LHCN-M2 (cell line): ENCODE measurements around the gene TTLL11. TPM values are rescaled to one million over a fixed set of nuclear protein-coding genes. Genes with fewer than 3 reads are reported as not detected.
"Not testable (repeated sequence)": the region's sequence is repeated elsewhere in the genome, so short reads cannot be mapped to it uniquely, and the experiment has no call there.

Source experiments
- DNase-seq: peaks from one replicate; pipeline ENCODE4 v3.0.0-alpha.2; 2012; ENCODE audit warnings: low read depth
- total RNA-seq: library from RNA; depleted of rRNA; stranded (reverse); fragments of >200 nt; gene quantifications from 2 replicates; pipeline ENCODE4 v1.2.3, GENCODE V29; 2014

TTLL11 gene
- total RNA-seq, 1 experiment from 2014 or later: 3.4 TPM

DNA sequence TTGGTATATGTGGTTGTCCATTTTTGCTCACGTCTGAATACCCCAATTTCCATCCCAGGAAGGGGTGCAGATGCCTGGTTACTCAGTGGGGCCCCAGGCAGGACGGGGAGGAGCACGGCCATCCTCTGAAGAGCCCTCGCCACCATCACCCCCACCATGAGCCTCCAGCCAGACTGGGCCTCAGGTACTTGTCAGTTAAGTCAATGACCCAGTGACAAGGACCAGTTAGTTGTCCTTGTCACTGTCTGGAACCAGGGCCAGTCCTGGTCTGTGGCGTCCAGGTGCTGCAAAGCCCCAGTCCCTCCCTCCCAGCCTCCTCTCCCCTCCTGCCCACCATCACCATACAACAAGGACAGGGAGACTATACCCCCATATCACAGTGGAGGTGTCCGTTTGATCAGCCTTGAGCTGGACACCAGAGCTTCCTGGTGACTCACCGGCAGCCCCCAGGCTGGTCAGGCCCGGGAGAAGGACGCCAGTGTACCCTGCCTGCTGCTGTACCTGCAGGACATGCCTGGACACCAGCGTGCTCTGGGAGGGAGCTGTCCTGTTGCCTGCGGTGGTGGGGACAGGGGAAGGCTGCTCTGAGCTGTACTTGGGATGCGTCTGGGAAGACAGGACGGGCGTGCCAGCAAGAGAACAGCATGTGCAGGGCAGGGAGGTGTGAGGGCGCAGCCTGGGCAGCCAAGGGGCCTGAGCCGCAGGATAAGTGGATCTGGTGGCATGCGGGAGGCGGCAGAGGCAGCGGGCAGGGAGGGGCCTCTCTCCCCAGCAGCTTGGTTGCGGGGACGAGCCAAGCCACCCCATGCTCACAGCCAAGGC is 32.6 kb upstream of the TTLL11 start:
- no peak for DNase-seq

DNA sequence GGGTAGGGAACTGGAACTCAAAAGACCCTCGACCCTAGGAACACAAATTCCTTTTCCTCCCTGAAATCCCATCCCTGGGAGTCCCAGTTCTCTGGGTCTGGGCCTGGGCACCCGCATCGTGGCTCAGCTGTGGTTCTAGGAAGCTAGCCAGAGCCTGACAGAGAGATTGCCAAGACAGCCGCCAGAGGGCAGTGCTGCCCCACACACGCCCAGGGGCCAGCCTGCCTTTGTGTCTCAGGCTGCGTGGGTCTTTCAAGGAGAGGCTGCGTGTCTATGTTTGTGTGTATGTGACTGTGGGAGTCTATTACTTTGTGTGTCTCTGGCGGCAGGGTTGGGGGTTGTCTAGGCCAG is 32.0 kb upstream of the TTLL11 start:
- DNase-seq: peak; percentile 60

DNA sequence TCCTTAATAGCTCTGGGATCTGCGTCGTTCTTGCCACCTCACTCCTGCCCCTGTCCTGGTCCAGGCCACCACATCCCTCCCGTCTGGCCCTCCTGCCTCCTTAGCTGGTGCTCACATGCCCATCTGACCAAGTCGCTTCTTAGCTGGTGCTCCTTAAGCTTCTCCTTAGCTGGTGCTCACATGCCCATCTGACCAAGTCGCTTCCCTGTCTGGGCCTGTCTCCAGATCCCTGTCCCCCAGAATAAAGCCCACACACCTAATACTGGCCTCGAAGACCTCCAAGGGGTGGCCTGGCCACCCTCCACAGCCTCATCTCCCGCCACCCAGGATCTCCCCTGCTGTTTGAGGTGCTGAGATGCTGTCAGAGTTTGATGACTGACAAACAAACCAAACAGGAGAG is 31.4 kb upstream of the TTLL11 start:
- DNase-seq: no peak

DNA sequence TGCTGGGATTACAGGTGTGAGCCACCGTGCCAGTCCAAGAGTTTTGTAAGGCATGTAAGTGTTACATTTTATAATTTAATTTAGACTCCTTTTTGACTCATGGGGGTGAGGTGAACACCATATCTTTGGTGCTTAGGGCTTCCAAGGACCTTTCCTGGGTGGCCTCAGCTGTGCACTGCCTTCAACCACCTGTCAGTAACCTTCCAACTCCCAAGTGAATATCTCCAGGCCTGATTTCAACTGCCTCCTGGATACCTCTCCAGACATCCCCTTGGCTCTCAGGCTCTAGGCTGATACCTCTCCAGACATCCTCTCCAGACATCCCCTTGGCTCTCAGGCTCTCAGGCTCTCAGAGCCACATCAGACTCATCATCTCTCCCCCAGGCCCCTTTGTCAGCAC is 30.9 kb upstream of the TTLL11 start:
- no peak for DNase-seq

DNA sequence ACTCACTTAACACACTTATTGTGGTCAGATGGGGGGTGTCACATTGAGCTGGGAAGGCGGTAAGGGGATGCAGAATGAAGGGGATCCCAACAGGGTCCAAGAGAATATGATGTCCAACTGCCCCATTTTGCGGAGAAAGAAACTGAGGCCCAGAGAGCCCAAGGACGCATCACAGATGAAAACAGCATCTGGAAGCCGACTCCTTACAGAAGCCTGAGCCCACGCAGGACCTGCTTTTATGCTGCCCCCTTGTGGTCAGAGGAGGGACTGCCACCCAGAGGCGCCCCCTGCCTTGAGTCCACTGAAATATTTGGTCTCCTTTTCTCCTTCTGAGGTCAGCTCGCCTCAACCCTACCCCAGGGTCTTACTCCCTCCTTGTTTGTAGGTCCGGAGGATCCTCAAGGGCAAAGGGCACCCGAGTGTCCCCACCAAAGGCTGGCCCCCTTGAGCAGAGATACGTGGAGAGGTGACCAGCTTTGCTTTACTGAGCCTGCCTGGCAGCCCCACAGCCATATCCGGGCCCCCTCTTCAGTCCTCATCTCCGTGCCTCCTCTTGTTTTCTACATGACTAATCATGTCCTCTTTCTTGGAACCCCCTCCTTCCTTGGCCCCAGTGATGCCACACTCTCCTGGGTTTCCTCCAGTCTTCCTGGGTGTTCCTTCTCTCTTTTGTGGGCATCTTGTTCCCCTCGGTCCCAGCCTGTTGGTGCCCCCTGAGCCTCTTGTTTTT is 30.0 kb upstream of the TTLL11 start:
- DNase-seq: peak; percentile 65

DNA sequence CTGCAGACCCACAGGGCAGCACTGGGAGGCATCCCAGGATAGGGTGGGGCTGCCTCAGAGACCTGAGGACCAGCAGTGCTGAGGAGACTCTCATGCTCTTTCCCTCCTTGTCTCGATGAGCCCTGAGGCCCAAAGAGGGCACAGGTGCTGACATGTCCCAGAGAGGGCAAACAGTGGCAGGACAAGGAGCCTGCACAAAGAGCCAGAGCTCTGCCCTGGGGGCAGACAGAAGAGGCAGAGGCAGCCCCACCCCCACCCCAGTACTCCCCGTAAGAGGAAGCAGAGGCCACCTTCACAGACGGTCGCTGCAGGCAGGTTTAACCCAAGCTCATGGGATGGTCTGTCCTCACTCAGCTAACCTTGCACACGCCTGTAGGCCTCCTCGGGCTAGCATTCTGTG is 29.4 kb upstream of the TTLL11 start:
- no peak for DNase-seq

DNA sequence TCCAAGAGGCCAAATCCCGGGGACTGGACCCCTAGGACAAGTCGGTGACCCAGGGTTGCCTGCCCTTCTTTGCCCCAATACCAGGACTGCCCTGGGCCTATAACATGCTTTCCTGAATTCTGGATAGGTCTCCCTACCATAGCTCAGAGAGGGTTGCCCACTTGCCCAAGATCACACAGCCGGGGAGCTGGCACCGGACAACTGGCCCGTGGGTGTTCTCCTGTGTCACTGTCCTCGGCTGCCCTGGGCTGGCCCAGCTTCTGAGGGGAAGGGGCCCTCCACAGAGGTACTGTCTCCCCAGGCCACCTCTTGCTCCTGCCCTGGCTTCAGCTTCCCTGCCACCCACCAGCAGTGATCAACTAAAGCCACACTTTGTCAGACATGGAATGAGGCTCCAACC is 28.8 kb upstream of the TTLL11 start:
- DNase-seq: no peak

DNA sequence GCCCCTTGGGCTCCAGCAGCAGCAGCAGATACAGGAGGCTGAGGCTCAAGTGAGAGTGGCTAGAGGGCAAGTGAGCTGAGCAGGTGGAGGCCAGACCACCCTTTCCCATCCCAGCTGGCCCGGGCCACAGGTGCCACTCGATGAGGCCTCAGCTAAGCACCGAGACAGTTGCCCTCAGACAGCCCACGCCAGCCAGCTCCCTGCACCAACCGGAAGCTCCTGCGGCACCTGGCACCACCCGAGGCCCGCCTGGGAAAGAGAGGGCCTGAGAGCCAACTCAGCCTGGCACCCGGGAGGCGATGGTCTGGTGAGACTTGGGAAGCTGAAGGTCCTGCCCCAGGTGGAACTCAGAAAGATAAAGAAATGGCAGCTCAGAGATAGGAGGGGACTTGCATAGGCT is 28.3 kb upstream of the TTLL11 start:
- DNase-seq: no peak

DNA sequence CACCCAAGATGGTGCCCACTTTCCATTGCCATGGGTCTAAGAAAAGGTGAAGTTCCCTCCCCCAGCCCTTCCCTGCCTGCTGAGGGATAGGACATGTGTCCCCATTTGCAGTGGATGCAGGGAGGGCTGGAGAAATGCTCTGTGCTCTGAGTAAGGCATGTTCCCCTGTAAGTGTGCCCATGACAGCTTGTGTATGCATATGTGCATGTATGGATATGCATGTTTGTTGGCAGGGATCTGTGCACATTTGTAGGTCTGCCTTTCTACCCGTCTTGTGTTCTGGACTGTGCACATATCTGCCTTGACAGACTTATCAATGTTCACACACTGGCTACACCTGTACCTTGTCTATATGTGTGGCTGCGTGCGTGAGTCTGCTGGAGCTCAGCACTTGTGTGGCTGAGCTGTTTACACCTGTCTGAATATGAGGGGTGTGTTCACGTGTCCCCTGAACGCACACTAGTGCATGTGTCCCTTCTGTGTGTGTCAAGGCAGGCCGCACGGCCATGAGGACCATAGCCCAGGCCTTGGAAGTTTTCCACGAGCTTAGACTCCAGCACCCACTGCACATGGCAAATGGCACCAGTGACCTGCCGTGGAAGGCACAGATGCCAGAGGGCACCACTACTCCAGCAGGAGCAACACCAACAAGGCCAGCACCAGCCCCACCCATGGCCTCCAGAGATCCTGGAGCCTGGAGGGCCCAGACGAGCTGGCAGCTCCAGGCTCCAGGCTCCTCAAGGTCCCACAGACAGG is 27.4 kb upstream of the TTLL11 start:
- no peak for DNase-seq

DNA sequence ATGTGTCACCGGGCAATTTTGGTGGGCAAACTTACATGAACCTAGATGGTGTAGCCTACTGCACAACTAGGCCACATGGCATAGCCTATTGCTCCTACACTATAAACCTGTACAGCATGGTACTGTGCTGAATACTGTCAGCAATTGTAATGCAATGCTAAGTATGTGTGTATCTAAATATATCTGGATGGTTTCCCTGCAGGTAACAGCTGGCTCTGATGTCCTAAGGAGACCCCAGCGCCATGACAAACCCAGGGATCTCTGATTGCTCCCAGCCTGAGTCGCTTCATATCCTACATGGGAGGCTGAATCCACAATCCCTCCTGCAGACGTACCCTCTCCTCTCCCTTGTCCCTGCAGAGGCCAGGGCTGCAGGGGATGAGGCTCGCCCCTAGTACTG is 26.6 kb upstream of the TTLL11 start:
- no peak for DNase-seq

DNA sequence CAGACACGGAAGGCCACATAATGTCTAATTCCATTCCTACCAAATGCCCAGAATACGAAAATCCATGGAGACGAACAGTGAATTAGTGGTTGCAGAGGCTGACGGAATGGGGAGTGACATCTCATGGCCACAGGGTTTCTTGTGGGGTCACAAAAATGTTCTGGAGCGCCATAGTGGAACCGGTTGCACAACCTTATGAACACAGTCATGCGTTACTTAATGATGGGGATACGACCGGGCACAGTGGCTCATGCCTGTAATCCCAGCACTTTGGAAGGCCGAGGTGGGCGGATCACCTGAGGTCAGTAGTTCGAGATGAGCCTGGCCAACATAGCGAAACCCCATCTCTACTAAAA is 26.0 kb upstream of the TTLL11 start:
- DNase-seq: no peak

DNA sequence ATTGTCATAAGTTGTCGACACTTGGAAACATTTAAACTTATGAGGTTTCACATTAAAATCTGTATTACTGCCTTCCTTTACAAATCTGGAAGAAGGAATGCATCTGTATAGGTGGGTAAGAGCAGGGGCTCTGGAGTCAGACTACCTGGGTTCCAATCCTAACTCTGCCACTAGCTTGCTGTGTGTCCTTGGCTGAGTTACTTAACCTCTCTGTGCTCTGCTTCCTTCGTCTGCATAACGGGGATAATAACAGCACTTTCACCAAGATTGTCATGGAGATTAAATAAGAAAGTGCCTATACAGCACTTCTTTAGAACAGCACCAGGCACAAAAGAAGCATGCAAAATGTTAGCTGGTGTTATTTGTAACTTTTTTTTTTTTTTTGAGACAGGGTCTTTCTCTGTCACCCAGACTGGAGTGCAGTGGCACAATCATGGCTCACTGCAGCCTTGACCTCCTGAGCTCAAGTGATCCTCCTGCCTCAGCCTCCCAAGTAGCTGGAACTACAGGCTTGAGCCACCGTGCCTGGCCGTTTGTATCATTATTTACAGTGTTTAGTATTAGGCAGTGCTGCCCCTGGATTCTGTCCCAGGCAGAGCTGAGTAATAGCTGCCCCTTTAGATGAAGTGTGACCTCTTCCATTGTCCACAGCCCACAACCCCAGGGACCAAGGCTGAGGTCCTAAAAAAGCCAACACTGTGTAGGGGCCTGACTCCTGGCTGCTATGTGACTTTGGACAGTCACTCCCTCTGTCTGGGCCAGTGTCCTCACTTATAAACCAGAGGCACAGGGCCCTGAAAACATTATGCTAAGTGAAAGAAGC is 25.4 kb upstream of the TTLL11 start:
- no peak for DNase-seq

DNA sequence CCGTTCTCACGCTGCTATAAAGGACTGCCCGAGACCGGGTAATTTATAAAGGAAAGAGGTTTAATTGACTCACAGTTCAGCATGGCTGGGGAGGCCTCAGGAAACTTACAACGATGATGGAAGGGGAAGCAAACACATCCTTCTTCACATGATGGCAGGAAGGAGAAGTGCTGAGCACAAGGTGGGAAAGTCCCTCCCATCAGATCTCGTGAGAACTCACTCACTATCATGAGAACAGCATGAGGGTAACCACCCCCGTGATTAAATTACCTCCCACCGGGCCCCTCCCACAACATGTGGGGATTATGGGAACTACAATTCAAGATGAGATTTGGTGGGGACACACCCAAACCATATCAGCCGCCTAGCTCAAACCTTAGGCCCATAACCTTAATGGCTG is 24.1 kb upstream of the TTLL11 start:
- DNase-seq: not testable (repeated sequence)

DNA sequence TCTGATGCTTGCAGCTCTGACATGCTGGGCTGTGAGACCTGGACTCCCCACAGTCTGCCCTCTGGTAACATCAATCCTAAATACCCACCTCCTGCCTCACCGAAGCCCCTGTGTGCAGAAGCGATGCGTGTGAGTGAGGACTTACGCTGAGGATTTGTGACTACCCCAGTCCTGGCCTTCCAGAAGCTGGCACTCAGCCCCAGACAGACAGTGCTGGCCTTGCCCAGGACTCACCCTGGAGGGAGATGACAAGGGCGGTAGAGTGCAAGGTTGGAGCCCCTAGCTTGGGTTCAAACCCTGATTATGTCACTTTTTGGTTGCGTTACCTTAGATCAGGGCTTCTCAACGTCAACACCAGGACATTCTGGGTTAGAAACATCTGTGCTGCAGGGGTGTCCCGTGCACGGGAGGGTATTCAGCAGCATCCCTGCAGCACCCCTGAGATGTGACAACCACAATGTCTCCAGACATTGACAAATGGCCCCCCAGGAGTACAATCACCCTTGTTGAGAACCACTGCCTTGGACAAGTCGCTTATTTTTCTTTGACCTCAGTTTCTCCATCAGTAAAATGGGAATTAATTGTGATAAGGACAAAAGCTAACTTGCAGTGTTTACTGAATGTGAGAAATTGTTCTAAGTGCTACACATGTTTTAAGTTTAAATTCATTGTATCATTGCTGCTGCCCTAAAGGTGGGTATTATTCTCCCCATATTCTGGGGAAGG is 23.5 kb upstream of the TTLL11 start:
- no peak for DNase-seq

DNA sequence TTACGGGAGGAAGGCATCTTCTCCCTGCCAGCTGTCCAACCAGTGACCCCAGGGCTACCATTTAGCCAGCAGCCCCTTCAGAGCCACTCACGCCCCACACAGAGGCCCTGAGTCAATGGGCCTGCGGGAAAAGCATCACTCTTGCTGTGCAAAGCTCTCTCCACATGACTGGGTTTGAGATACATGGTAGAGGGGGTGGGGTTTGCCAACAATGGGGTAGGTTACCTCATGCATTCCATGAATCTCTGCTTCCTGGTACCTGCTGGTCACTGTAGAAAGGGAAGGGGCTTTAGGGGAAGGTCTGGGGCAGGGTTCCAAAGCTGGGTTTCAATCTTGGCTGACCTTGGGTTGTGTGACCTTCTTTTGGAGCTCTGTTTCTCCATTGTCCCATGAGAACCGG is 22.9 kb upstream of the TTLL11 start:
- no peak for DNase-seq

DNA sequence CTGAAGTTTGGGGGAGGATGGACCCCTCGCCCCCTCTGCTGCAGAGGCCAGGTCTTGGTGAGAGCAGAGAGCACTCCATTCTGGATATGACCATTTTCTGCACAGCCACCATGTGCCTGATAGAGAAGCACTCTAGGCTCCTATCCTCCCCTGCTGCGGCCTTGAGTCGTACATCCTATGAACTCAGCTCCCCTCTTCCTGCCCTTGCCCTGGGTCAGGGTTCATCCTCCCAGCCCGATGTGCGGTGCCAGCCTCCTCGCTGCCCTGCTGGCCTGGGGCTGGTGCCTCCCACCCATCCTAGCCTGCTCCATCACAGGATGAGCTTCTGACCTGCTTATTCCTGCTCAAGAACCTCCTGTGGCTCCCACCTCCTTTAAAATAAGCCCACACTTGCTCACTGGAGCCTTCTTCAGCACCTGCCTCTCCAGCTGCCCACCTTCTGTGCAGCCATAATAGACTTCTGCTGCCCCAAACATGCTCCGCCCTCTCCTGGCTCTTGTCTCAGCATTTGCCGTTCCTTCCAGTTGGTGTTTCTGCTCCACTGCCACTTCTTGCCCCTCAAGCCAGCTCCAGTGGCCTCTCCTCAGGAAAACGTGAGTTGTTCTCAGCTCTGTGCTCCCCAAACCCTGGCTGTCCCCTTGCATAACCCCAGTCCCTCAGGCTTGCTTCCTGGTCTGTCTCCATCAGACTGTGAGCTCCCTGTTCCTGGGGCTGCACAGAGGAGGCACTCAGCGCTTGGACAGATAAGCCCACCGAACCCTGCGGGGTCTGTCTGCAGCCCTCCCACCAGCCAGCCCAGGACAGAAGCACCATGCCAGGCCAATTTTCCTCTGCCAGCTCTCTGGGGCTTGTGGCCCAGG is 22.3 kb upstream of the TTLL11 start:
- no peak for DNase-seq

DNA sequence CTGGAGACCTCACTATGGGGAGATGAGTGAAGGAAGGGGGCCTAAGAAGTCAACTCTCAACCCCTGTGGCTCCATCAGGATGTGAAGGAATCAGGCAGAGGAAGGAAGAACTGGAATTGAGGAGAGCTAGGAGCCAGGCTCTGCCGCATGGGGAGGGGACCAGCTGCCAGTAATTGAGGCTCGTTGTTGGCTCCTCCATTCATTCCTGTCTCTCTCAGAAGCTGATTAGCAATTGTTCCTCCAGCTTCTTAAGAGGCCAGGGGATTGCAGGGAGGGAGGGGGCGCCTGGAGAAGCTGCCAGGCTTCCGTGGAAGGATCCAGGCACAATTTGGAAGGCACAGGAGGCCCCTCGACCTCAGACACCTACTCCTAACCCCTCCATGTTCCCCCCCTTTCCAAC is 20.5 kb upstream of the TTLL11 start:
- DNase-seq: no peak

DNA sequence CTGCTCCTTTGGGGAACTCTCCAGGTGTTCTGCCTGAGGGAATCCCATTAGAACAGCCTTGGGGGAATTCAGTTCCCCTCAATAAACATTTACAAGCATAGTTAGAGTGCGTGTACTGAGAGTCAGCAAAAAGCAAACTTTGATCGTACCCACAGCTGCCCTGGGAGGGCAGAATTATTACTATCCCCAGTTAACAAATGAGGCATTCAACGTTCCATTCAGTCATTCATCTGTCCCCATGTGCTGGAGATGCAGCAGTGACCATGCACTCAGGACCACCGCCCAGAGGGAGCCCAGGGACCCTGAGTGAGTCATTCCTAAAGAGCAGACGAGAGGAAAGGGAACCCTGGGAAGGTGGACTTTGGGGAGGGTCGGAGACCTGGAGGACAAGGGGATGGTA is 19.1 kb upstream of the TTLL11 start:
- no peak for DNase-seq

DNA sequence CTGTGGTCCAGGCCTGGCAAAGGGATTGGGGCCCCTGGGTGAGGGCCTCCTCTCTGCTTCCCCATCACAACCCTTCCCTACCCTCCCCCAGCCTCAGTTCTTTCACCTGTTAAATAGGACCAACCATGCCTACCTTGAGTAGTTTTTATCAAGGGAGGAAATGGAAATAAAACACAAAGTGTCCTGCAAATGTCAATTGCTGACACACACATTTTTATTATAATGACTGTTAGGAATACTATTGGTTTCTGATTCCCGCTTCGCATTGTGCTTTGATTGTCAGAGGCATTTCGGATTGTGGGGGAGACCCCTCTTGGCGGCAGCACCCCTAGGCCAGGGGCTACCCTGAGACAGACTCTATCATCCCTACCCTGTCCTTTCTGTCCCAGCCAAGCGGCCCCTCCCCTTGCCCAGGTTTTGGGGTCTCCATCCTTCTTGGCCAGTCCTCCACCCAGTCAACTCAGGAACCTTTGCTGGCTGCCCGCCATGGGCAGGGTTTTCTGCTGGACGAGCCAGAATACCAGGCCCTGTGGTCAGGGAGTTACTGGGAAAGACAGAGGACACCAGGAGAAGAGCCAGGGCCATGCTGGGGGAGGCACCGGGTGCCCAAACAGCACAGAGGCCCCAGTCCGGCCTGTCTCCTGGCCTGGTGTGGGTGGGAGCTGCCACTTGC is 18.4 kb upstream of the TTLL11 start:
- DNase-seq: no peak
